SK-N-SH treated with all-trans-retinoic acid at 6 μM for 48 hours (cell line): ENCODE data around the gene FBXO3.

Source experiments
- ATAC-seq: fragments of 200-7000 bp; cut with Tn5 transposase; 3 replicates; pipeline ENCODE4 v1.9.1; 2020; ENCODE audit warnings: mild to moderate bottlenecking, moderate library complexity
- ARNTL ChIP-seq: fragments of 450-650 bp; formaldehyde crosslinking; IDR thresholded peaks from 2 replicates; pipeline ENCODE4 v1.5.0; 2020; ENCODE audit warnings: low read depth, mild to moderate bottlenecking, moderate library complexity, borderline replicate concordance
- BACH2 ChIP-seq: fragments of 250-450 bp; sonication (Bioruptor Pico); IDR thresholded peaks from 2 replicates; pipeline ENCODE4 v1.9.0; 2021; ENCODE audit warnings: mild to moderate bottlenecking, borderline replicate concordance
- CREB5 ChIP-seq: fragments of 250-450 bp; sonication (Bioruptor Pico); IDR thresholded peaks from 2 replicates; pipeline ENCODE4 v1.5.1; 2020; ENCODE audit warnings: low read depth, mild to moderate bottlenecking, moderate library complexity
- CSDC2 ChIP-seq: fragments of 250-450 bp; sonication (Bioruptor Pico); IDR thresholded peaks from 2 replicates; pipeline ENCODE4 v1.5.0; 2020; ENCODE audit warnings: mild to moderate bottlenecking, moderate library complexity
- CSRNP3 ChIP-seq: fragments of 250-450 bp; sonication (Bioruptor Pico); IDR thresholded peaks from 2 replicates; pipeline ENCODE4 v1.5.1; 2021; ENCODE audit warnings: mild to moderate bottlenecking, moderate library complexity
- ESRRG ChIP-seq: fragments of 250-450 bp; sonication (Bioruptor Pico); IDR thresholded peaks from 2 replicates; pipeline ENCODE4 v1.6.1; 2021; ENCODE audit warnings: mild to moderate bottlenecking
- GLIS3 ChIP-seq: fragments of 250-450 bp; sonication (Bioruptor Pico); IDR thresholded peaks from 2 replicates; pipeline ENCODE4 v1.5.0; 2020; ENCODE audit warnings: mild to moderate bottlenecking, moderate library complexity
- ISL1 ChIP-seq: fragments of 250-450 bp; sonication (Bioruptor Pico); IDR thresholded peaks from 2 replicates; pipeline ENCODE4 v2.1.2; 2022; ENCODE audit warnings: mild to moderate bottlenecking, moderate library complexity
- PATZ1 ChIP-seq: fragments of 250-450 bp; sonication (Bioruptor Pico); IDR thresholded peaks from 2 replicates; pipeline ENCODE4 v1.8.0; 2020; ENCODE audit warnings: mild to moderate bottlenecking, moderate library complexity, borderline replicate concordance
- POU6F1 ChIP-seq: fragments of 250-450 bp; sonication (Bioruptor Pico); IDR thresholded peaks from 2 replicates; pipeline ENCODE4 v1.8.0; 2021; ENCODE audit warnings: low read depth, mild to moderate bottlenecking, moderate library complexity, borderline replicate concordance
- PPARA ChIP-seq: fragments of 250-450 bp; sonication (Bioruptor Pico); IDR thresholded peaks from 2 replicates; pipeline ENCODE4 v1.5.0; 2020; ENCODE audit warnings: mild to moderate bottlenecking, borderline replicate concordance
- RARB ChIP-seq: fragments of 250-450 bp; sonication (Bioruptor Pico); IDR thresholded peaks from 2 replicates; pipeline ENCODE4 v1.8.0; 2021; ENCODE audit warnings: mild to moderate bottlenecking, moderate library complexity
- SNAI2 ChIP-seq: fragments of 250-450 bp; sonication (Bioruptor Pico); IDR thresholded peaks from 2 replicates; pipeline ENCODE4 v1.5.0; 2020; ENCODE audit warnings: mild to moderate bottlenecking, moderate library complexity
- TCF4 ChIP-seq: fragments of 250-450 bp; sonication (Bioruptor Pico); IDR thresholded peaks from 2 replicates; pipeline ENCODE4 v1.8.0; 2021; ENCODE audit warnings: mild to moderate bottlenecking, moderate library complexity, borderline replicate concordance
- TOX ChIP-seq: fragments of 250-450 bp; sonication (Bioruptor Pico); IDR thresholded peaks from 2 replicates; pipeline ENCODE4 v1.8.0; 2021; ENCODE audit warnings: mild to moderate bottlenecking, moderate library complexity, borderline replicate concordance
- TSHZ2 ChIP-seq: fragments of 250-450 bp; sonication (Bioruptor Pico); IDR thresholded peaks from 2 replicates; pipeline ENCODE4 v1.5.0; 2020; ENCODE audit warnings: mild to moderate bottlenecking, moderate library complexity
- ZC3H10 ChIP-seq: fragments of 250-450 bp; sonication (Bioruptor Pico); IDR thresholded peaks from 2 replicates; pipeline ENCODE4 v1.5.1; 2021; ENCODE audit warnings: mild to moderate bottlenecking, moderate library complexity
- ZFP3 ChIP-seq: fragments of 250-450 bp; sonication (Bioruptor Pico); IDR thresholded peaks from 2 replicates; pipeline ENCODE4 v1.5.0; 2020; ENCODE audit warnings: mild to moderate bottlenecking, moderate library complexity
- ZFP30 ChIP-seq: fragments of 450-650 bp; formaldehyde crosslinking; IDR thresholded peaks from 2 replicates; pipeline ENCODE4 v1.5.0; 2022; ENCODE audit warnings: mild to moderate bottlenecking, moderate library complexity
- ZNF565 ChIP-seq: fragments of 450-650 bp; formaldehyde crosslinking; conservative IDR thresholded peaks from 2 replicates; pipeline ENCODE4 v1.5.0; 2020; ENCODE audit warnings: low read depth, mild to moderate bottlenecking, moderate library complexity
- ZNF70 ChIP-seq: fragments of 450-650 bp; formaldehyde crosslinking; IDR thresholded peaks from 2 replicates; pipeline ENCODE4 v1.5.0; 2020; ENCODE audit warnings: mild to moderate bottlenecking, moderate library complexity
- ZNF8 ChIP-seq: fragments of 450-650 bp; formaldehyde crosslinking; IDR thresholded peaks from 2 replicates; pipeline ENCODE4 v1.5.0; 2020; ENCODE audit warnings: mild to moderate bottlenecking, moderate library complexity

Gene FBXO3

GRCh38 chr11:33767624-33768023 lies 6.7 kb downstream of the FBXO3 start:
- no peak for TF ChIP-seq ZFP30 (CRISPR knock-in tag)
- ATAC-seq = no peak

GRCh38 chr11:33766085-33766484 lies 8.2 kb downstream of the FBXO3 start:
- no peak for TF ChIP-seq RARB (CRISPR knock-in tag)
- TF ChIP-seq ZNF70 (CRISPR knock-in tag) = no peak
- TF ChIP-seq ARNTL (CRISPR knock-in tag) = no peak
- TF ChIP-seq SNAI2 = no peak
- no peak for TF ChIP-seq TCF4 (CRISPR knock-in tag)
- no peak for TF ChIP-seq GLIS3
- no peak for ATAC-seq

- ATAC-seq = no peak
- no peak for TF ChIP-seq ARNTL (CRISPR knock-in tag)
- no peak for TF ChIP-seq TCF4 (CRISPR knock-in tag)
- no peak for TF ChIP-seq BACH2 (CRISPR knock-in tag)
- no peak for TF ChIP-seq SNAI2
- no peak for TF ChIP-seq ZFP3 (CRISPR knock-in tag)
- TF ChIP-seq TOX (CRISPR knock-in tag) = no peak
- no peak for TF ChIP-seq ZFP30 (CRISPR knock-in tag)
- no peak for TF ChIP-seq ZNF565 (CRISPR knock-in tag)
- TF ChIP-seq ZNF8 (CRISPR knock-in tag) = no peak
- no peak for TF ChIP-seq POU6F1 (CRISPR knock-in tag)
- no peak for TF ChIP-seq RARB (CRISPR knock-in tag)
- no peak for TF ChIP-seq CSDC2 (CRISPR knock-in tag)
- no peak for TF ChIP-seq CREB5 (CRISPR knock-in tag)
- no peak for TF ChIP-seq TSHZ2
- no peak for TF ChIP-seq ISL1 (CRISPR knock-in tag)
- no peak for TF ChIP-seq ESRRG
- TF ChIP-seq ZC3H10 = no peak
- no peak for TF ChIP-seq PPARA
- no peak for TF ChIP-seq CSRNP3 (CRISPR knock-in tag)
- TF ChIP-seq PATZ1 (CRISPR knock-in tag) = no peak
These were observed 12.8 kb downstream of the FBXO3 start for GRCh38 chr11:33761471-33761870.
